ENCODE results near the gene MRGPRE. TPM values are rescaled to one million over a fixed set of nuclear protein-coding genes. Genes with fewer than 3 reads are reported as not detected.

MRGPRE gene
- total and polyA plus RNA-seq, 2 donors = 0.18 TPM; not detected in 1

- WGBS = 73% methylated on average over 2 of the region's 2 CpGs
- no peak overlapping the region for H3K4me3 ChIP-seq (ENCODE audit: low read depth, low read length)
These were observed 54.3 kb downstream of the MRGPRE start for GRCh38 chr11:3177931-3178330.

More at GRCh38 chr11:3177931-3178330, 54.3 kb downstream of the MRGPRE start:
- no peaks in the 10 kb centered on the region for H3K4me1 ChIP-seq (ENCODE audit: insufficient read depth)
- no peak for DNase-seq (ENCODE audit: extremely low spot score)
- H3K36me3 ChIP-seq (ENCODE audit: insufficient read depth) = no peaks in the 10 kb centered on the region
- H3K27ac ChIP-seq (ENCODE audit: low read depth) = no peak overlapping the region

Other genes with a start within 250 kb of the MRGPRE start
- gene NAP1L4, start 240.1 kb downstream of the MRGPRE start, total RNA-seq = 154 TPM
- gene NAP1L4, start 240.1 kb downstream of the MRGPRE start, polyA plus RNA-seq = 86.9 TPM
- gene CARS1, start 175.0 kb downstream of the MRGPRE start, total RNA-seq = 16.1 TPM
- 32.2 TPM for gene CARS1, start 175.0 kb downstream of the MRGPRE start, polyA plus RNA-seq
- gene OSBPL5, start 67.1 kb downstream of the MRGPRE start, total RNA-seq = 22.4 TPM
- 40.5 TPM for gene OSBPL5, start 67.1 kb downstream of the MRGPRE start, polyA plus RNA-seq
- not detected for gene MRGPRG, start 13.6 kb downstream of the MRGPRE start, total RNA-seq
- not detected for gene MRGPRG, start 13.6 kb downstream of the MRGPRE start, polyA plus RNA-seq
- 27.0 TPM for gene ZNF195, start 146.7 kb upstream of the MRGPRE start, total RNA-seq
- gene ZNF195, start 146.7 kb upstream of the MRGPRE start, polyA plus RNA-seq = 8.0 TPM